GM21381 (cell line): Measurements from ENCODE around the gene KIAA1755.

Experiments
- ATAC-seq: cut with Tn5 transposase; IDR thresholded peaks from one replicate; pipeline ENCODE4 v1.9.1; 2021; ENCODE audit warnings: mild to moderate bottlenecking, moderate library complexity; ENCODE audit not compliant: unreplicated experiment

The KIAA1755 gene

GRCh38 chr20:38260378-38261053 lies at the start of gene KIAA1755:
Gene KIAA1755, minus strand, starts transcription at chr20:38260735. Its CDS starts 235 bp downstream, at chr20:38260500.
- ATAC-seq = no peak

- no peak for ATAC-seq
Observed at GRCh38 chr20:38308447-38308846, 47.9 kb upstream of the KIAA1755 start.

- ATAC-seq = no peak
Observed at GRCh38 chr20:38308047-38308438, 47.5 kb upstream of the KIAA1755 start.

- ATAC-seq = no peak
Observed at GRCh38 chr20:38307371-38308046, 47.0 kb upstream of the KIAA1755 start.

- ATAC-seq = no peak
Observed at GRCh38 chr20:38306379-38306778, 45.8 kb upstream of the KIAA1755 start.

GRCh38 chr20:38305541-38305940 lies 45.0 kb upstream of the KIAA1755 start:
- no peak for ATAC-seq

- no peak for ATAC-seq
Observed at GRCh38 chr20:38304845-38305447, 44.4 kb upstream of the KIAA1755 start.

- no peak for ATAC-seq
Observed at GRCh38 chr20:38303908-38304379, 43.4 kb upstream of the KIAA1755 start, which contains the start of gene BPI. Gene BPI, plus strand, starts transcription at chr20:38304156. Its CDS starts 68 bp downstream, at chr20:38304224.

- no peak for ATAC-seq
Observed at GRCh38 chr20:38302786-38303185, 42.3 kb upstream of the KIAA1755 start.

GRCh38 chr20:38301309-38301708 lies 40.8 kb upstream of the KIAA1755 start:
- ATAC-seq = no peak

- no peak for ATAC-seq
Observed at GRCh38 chr20:38300438-38300837, 39.9 kb upstream of the KIAA1755 start.

GRCh38 chr20:38299963-38300362 lies 39.4 kb upstream of the KIAA1755 start:
- ATAC-seq = no peak

GRCh38 chr20:38298768-38299288 lies 38.3 kb upstream of the KIAA1755 start:
- ATAC-seq = no peak

- ATAC-seq = no peak
Observed at GRCh38 chr20:38297916-38298674, 37.6 kb upstream of the KIAA1755 start.

GRCh38 chr20:38296433-38296832 lies 35.9 kb upstream of the KIAA1755 start:
- ATAC-seq = no peak

GRCh38 chr20:38295811-38296210 lies 35.3 kb upstream of the KIAA1755 start:
- ATAC-seq = no peak

- no peak for ATAC-seq
Observed at GRCh38 chr20:38294076-38294591, 33.6 kb upstream of the KIAA1755 start.

GRCh38 chr20:38293491-38294065 lies 33.0 kb upstream of the KIAA1755 start:
- ATAC-seq = no peak

GRCh38 chr20:38291966-38292365 lies 31.4 kb upstream of the KIAA1755 start:
- no peak for ATAC-seq
